ENCODE data around the gene RNF169. TPM values are rescaled to one million over a fixed set of nuclear protein-coding genes. Genes with fewer than 3 reads are reported as not detected.
A peak's percentile ranks its signal among the peaks of the same experiment; 100 is the strongest.

Gene RNF169
- total RNA-seq, 6 donors from 2014 or later: 13.4 to 34.3 (median 22.8) TPM

- no peaks in the 10 kb centered on the region for H3K9me3 ChIP-seq
- H3K27ac ChIP-seq: no peak overlapping the region
- WGBS, 2 donors: 19 to 46% methylated on average over 5 to 15 of the region's 15 CpGs
Measured at GRCh38 chr11:74702383-74703007, 46.2 kb upstream of the RNF169 start.

GRCh38 chr11:74703211-74703610 is 45.4 kb upstream of the RNF169 start:
- Histone ChIP-seq H3K27ac (no peak overlapping the region), H3K9me3 (no peaks in the 10 kb centered on the region), H3K27me3 (no peaks in the 10 kb centered on the region), H3K4me1 (no peaks in the 10 kb centered on the region), H3K36me3 (no peaks in the 10 kb centered on the region), H3K4me3 (no peak overlapping the region)
- 81 to 97% methylated on average over 7 to 10 of the region's 13 CpGs for WGBS, 2 donors
- TF ChIP-seq EP300 (IDR thresholded peaks at IDR 0.05) (no peak), CTCF (IDR thresholded peaks at IDR 0.05) (no peak), POLR2AphosphoS5 (IDR thresholded peaks at IDR 0.05) (no peak), POLR2A (IDR thresholded peaks at IDR 0.05) (no peak)
- ATAC-seq (ENCODE audit: low FRiP score in 2 of 2) (no peak), DNase-seq (no peak)

More at GRCh38 chr11:74702383-74703007, 46.2 kb upstream of the RNF169 start:
- Histone ChIP-seq H3K4me1 (peaks cover 0 to 5% (median 2%) of the 10 kb centered on the region in 4 donors), H3K36me3 (no peaks in the 10 kb centered on the region), H3K4me3 (no peak overlapping the region), H3K27me3 (no peaks in the 10 kb centered on the region)
- DNase-seq: peak in 1 of 2 donors; percentile 59
- TF ChIP-seq POLR2A (IDR thresholded peaks at IDR 0.05): no peak
- no peak for TF ChIP-seq EP300 (IDR thresholded peaks at IDR 0.05)
- peak; percentile 73 to 83 (median 78) for TF ChIP-seq CTCF (IDR thresholded peaks at IDR 0.05)
- TF ChIP-seq POLR2AphosphoS5 (IDR thresholded peaks at IDR 0.05): no peak
- ATAC-seq (ENCODE audit: low FRiP score in 2 of 2): peak; percentile 70 to 87

GRCh38 chr11:74707182-74707581 is 41.5 kb upstream of the RNF169 start:
- Histone ChIP-seq H3K27me3 (no peaks in the 10 kb centered on the region), H3K9me3 (no peaks in the 10 kb centered on the region), H3K27ac (no peak overlapping the region), H3K36me3 (no peaks in the 10 kb centered on the region), H3K4me3 (no peak overlapping the region), H3K4me1 (no peaks in the 10 kb centered on the region)
- WGBS, 2 donors: 94 to 100% methylated on average over 3 of the region's 3 CpGs
- ATAC-seq (ENCODE audit: low FRiP score in 2 of 2) (no peak), DNase-seq (no peak)
- TF ChIP-seq POLR2A (IDR thresholded peaks at IDR 0.05): no peak
- no peak for TF ChIP-seq POLR2AphosphoS5 (IDR thresholded peaks at IDR 0.05)
- no peak for TF ChIP-seq EP300 (IDR thresholded peaks at IDR 0.05)
- no peak for TF ChIP-seq CTCF (IDR thresholded peaks at IDR 0.05)

- ATAC-seq (ENCODE audit: low FRiP score in 2 of 2) (no peak), DNase-seq (no peak)
- H3K36me3 ChIP-seq: no peaks in the 10 kb centered on the region
- no peak overlapping the region for H3K27ac ChIP-seq
- 84 to 91% methylated on average over 10 of the region's 10 CpGs for WGBS, 2 donors
- H3K9me3 ChIP-seq: no peaks in the 10 kb centered on the region
- no peaks in the 10 kb centered on the region for H3K27me3 ChIP-seq
- H3K4me3 ChIP-seq: no peak overlapping the region
- TF ChIP-seq CTCF (IDR thresholded peaks at IDR 0.05): no peak
- no peak for TF ChIP-seq POLR2AphosphoS5 (IDR thresholded peaks at IDR 0.05)
- TF ChIP-seq EP300 (IDR thresholded peaks at IDR 0.05): no peak
- TF ChIP-seq POLR2A (IDR thresholded peaks at IDR 0.05): no peak
- H3K4me1 ChIP-seq: no peaks in the 10 kb centered on the region
Measured at GRCh38 chr11:74707602-74708510, 40.8 kb upstream of the RNF169 start.
